Body of pancreas (tissue), 4 donors: ENCODE results near the gene RCE1. TPM values are rescaled to one million over a fixed set of nuclear protein-coding genes. Genes with fewer than 3 reads are reported as not detected.

ENCODE experiments used
- ATAC-seq: fragments of 150-250 bp; one replicate; pipeline ENCODE4 v1.9.1; 2016
- DNase-seq, 4 donors: peaks; one replicate each; pipeline ENCODE4 v3.0.0-alpha.2; 2019
- H3K27ac ChIP-seq, 4 donors: fragments of 200-600 bp; sonication (generic); 1 replicate in 3 of 4; 2 replicates in 1 of 4; pipeline versions ENCODE4 v1.5.1 to v1.6.1; 2016 to 2019; ENCODE audit warnings: mild to moderate bottlenecking in 1 of 4, mixed read lengths in 1 of 4, moderate library complexity in 1 of 4
- H3K27me3 ChIP-seq, 2 donors: fragments of 200-600 bp; sonication (generic); one replicate each; pipeline ENCODE4 v1.6.0; 2016; ENCODE audit warnings: mild to moderate bottlenecking in 1 of 2
- H3K36me3 ChIP-seq, 2 donors: fragments of 200-600 bp; sonication (generic); replicated peaks in 1 of 2; 2 replicates each; pipeline ENCODE4 v1.5.1; 2016; ENCODE audit warnings: low read depth in 2 of 2; ENCODE audit not compliant: insufficient read depth in 1 of 2
- H3K4me1 ChIP-seq: fragments of 200-600 bp; sonication (generic); one replicate; pipeline ENCODE4 v1.6.0; 2016
- H3K4me3 ChIP-seq, 2 donors: fragments of 200-600 bp; sonication (generic); 1 replicate in 1 of 2; 2 replicates in 1 of 2; pipeline ENCODE4 v1.5.1; 2016 to 2019
- H3K9me3 ChIP-seq, 3 donors: fragments of 200-600 bp; sonication (generic); 1 replicate in 2 of 3; 2 replicates in 1 of 3; pipeline ENCODE4 v1.5.1; 2016
- CTCF ChIP-seq, 7 experiments: fragments of 450-650 bp in 4 of 7; fragments of 200-600 bp in 3 of 7; sonication (generic) in 3 of 7; IDR thresholded peaks; one replicate each; pipeline ENCODE4 v1.5.1; 2016 to 2019; ENCODE audit warnings: antibody characterized with exemption in 7 of 7
- POLR2A ChIP-seq, 3 donors: fragments of 450-650 bp; IDR thresholded peaks; one replicate each; pipeline ENCODE4 v1.6.1; 2016; ENCODE audit warnings: antibody characterized with exemption in 3 of 3, mild to moderate bottlenecking in 2 of 3
- WGBS, 2 donors: methylation state at CpG; one replicate each; pipeline ENCODE4 v1.1.5; 2017; 5-methylcytosine and 5-hydroxymethylcytosine counted together
- intact Hi-C: fragments of 100-400 bp; cut with DNase I; formaldehyde crosslinking; loops from one replicate; pipeline ENCODE4 v1.15.1; 2023
- total RNA-seq, 2 donors: library from RNA; depleted of rRNA; stranded (reverse); fragments of >200 nt; gene quantifications; one replicate each; pipeline ENCODE4 v1.1.0, GENCODE V29; 2016

RCE1 gene
- total RNA-seq, 2 donors from 2014 or later: 14.3 to 18.8 TPM

GRCh38 chr11:66870131-66870530 lies 26.9 kb downstream of the RCE1 start:
- Histone ChIP-seq H3K27me3 (no peaks in the 10 kb centered on the region), H3K4me1 (peaks cover 6% of the 10 kb centered on the region), H3K4me3 (no peak overlapping the region), H3K36me3 (no peaks in the 10 kb centered on the region), H3K27ac (no peak overlapping the region), H3K9me3 (no peaks in the 10 kb centered on the region)
- 91 to 100% methylated on average over 1 to 16 of the region's 16 CpGs for WGBS, 2 donors
- ATAC-seq (no peak), DNase-seq (no peak)
- intact Hi-C loops: no loop called here
- TF ChIP-seq POLR2A (IDR thresholded peaks at IDR 0.05) (no peak), CTCF (IDR thresholded peaks at IDR 0.05) (no peak)

- no peak for TF ChIP-seq POLR2A (IDR thresholded peaks at IDR 0.05)
- no peak for TF ChIP-seq CTCF (IDR thresholded peaks at IDR 0.05)
- intact Hi-C loops: no loop called here
- DNase-seq (no peak), ATAC-seq (no peak)
- no peak overlapping the region for H3K27ac ChIP-seq
- WGBS, 2 donors: 91 to 96% methylated on average over 28 to 39 of the region's 39 CpGs
- H3K27me3 ChIP-seq: no peaks in the 10 kb centered on the region
- H3K4me1 ChIP-seq: peaks cover 6% of the 10 kb centered on the region
- H3K36me3 ChIP-seq: no peaks in the 10 kb centered on the region
- H3K9me3 ChIP-seq: no peaks in the 10 kb centered on the region
- H3K4me3 ChIP-seq: no peak overlapping the region
Observed at GRCh38 chr11:66870616-66871520, 27.6 kb downstream of the RCE1 start.

- H3K4me1 ChIP-seq: peaks cover 6% of the 10 kb centered on the region
- intact Hi-C loops: no loop called here
- DNase-seq: no peak
- H3K9me3 ChIP-seq: no peaks in the 10 kb centered on the region
- 94% methylated on average over 14 to 18 of the region's 18 CpGs for WGBS, 2 donors
- no peak overlapping the region for H3K27ac ChIP-seq
- H3K36me3 ChIP-seq: no peaks in the 10 kb centered on the region
- no peaks in the 10 kb centered on the region for H3K27me3 ChIP-seq
- H3K4me3 ChIP-seq: no peak overlapping the region
- TF ChIP-seq CTCF (IDR thresholded peaks at IDR 0.05) (no peak), POLR2A (IDR thresholded peaks at IDR 0.05) (no peak)
- ATAC-seq: no peak
Observed at GRCh38 chr11:66871521-66871901, 28.3 kb downstream of the RCE1 start.

GRCh38 chr11:66874232-66874631 lies 31.0 kb downstream of the RCE1 start:
- DNase-seq: no peak
- ATAC-seq: no peak
- H3K4me3 ChIP-seq: no peak overlapping the region
- WGBS, 2 donors: 81 to 90% methylated on average over 6 of the region's 6 CpGs
- no peak for TF ChIP-seq CTCF (IDR thresholded peaks at IDR 0.05)
- no peak for TF ChIP-seq POLR2A (IDR thresholded peaks at IDR 0.05)
- no peaks in the 10 kb centered on the region for H3K9me3 ChIP-seq
- H3K27ac ChIP-seq: no peak overlapping the region
- H3K36me3 ChIP-seq: no peaks in the 10 kb centered on the region
- H3K4me1 ChIP-seq: no peaks in the 10 kb centered on the region
- intact Hi-C loops: no loop called here
- no peaks in the 10 kb centered on the region for H3K27me3 ChIP-seq

- 87 to 91% methylated on average over 12 to 13 of the region's 13 CpGs for WGBS, 2 donors
- no peak for DNase-seq
Observed at GRCh38 chr11:66875378-66875777, 32.1 kb downstream of the RCE1 start.

More at GRCh38 chr11:66875378-66875777, 32.1 kb downstream of the RCE1 start:
- no peaks in the 10 kb centered on the region for H3K9me3 ChIP-seq
- no peaks in the 10 kb centered on the region for H3K36me3 ChIP-seq
- ATAC-seq: no peak
- H3K4me1 ChIP-seq: peaks cover under 1% of the 10 kb centered on the region
- no peak overlapping the region for H3K4me3 ChIP-seq
- TF ChIP-seq POLR2A (IDR thresholded peaks at IDR 0.05) (no peak), CTCF (IDR thresholded peaks at IDR 0.05) (no peak)
- intact Hi-C loops: no loop called here
- H3K27me3 ChIP-seq: no peaks in the 10 kb centered on the region
- no peak overlapping the region for H3K27ac ChIP-seq
